NOMO-1 treated with dmso at 0.1 percent for 144 hours (cell line): ENCODE measurements around the gene RECQL5.

Source experiments
- DNase-seq: peaks from one replicate; lab custom pipeline; 2025; ENCODE audit not compliant: unreplicated experiment; lab: John Stamatoyannopoulos, UW

Gene RECQL5

DNA sequence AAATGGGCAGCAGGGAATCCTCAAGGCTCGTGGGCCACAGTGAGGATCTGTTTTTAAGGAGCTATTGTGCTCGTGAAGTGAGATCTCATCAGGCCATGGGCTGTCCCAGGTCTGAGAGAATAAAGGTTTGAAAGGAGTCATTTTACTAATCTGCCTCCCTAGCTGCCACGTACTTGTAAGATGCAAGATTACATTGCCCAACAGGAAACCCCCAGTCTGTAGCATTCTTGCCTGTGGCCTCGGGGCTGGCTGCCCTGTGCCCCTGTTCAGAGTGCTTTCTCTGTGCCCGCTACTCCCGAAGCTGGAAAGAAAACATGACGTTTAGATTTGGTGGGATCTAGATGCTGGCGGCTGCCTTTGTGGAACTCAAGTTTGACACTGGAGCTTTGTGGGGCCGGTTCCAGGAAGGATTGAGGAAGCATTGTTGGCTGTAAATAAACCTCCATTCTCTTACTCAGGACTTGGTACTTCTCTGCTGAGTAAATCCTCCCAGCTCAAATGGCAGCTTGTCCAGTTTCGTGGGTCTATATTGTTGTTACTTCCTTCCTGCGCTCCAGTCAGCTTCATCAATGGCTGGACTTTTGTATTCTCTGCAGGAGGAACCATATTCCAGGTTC, 21.4 kb upstream of the RECQL5 start:
- peak; percentile 24 for DNase-seq

DNA sequence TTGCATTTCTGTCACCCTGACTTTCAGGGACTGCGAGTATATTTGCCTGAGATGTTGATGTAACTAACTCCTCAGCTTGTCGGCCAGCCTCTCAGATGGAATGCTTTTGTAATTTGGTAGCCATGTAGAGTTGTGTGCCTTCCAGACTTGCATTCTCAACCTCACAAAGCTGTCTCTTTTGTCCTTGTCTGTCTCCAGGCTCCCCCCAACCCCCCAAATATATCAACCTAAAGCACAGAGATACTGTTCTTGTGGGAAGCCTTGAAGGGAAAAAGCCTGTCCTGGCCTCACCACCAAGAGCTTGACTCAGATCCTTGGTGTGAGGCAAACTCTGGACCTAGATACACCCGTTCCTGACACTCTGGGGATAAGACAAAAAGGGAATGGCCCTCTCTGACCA, 18.5 kb upstream of the RECQL5 start:
- DNase-seq, result no peak

- DNase-seq, result no peak
Measured at GRCh38 chr17:75684924-75685323, 18.0 kb upstream of the RECQL5 start.

GRCh38 chr17:75684249-75684648, 17.3 kb upstream of the RECQL5 start:
- no peak for DNase-seq

GRCh38 chr17:75683583-75683982, 16.6 kb upstream of the RECQL5 start:
- DNase-seq, result no peak

- DNase-seq, result no peak
Measured at GRCh38 chr17:75681289-75681688, 14.3 kb upstream of the RECQL5 start.

- no peak for DNase-seq
Measured at GRCh38 chr17:75680431-75680830, 13.5 kb upstream of the RECQL5 start.

GRCh38 chr17:75679706-75680211, 12.8 kb upstream of the RECQL5 start:
- DNase-seq, result no peak

GRCh38 chr17:75676461-75676860, 9.5 kb upstream of the RECQL5 start:
- no peak for DNase-seq

DNA sequence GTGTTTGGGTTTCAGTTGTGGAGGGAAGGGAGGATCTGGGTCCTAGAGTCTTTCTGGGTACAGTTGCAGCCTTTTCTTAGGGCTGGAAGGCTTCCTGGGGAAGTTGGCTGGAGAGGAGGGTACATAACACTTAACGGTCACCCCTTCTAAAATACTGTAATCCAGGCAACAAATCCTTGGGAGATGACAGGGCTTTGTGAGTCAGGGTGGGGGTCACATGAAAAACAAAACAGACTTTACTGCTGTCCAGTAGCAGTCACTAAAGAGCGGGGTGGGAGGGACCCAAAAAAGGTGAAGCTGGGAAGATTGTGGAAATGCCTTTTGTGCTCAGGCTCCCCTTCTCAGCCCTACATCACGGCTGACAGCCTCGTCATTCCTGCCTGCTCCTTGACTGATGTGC, 6.5 kb upstream of the RECQL5 start:
- no peak for DNase-seq

- no peak for DNase-seq
Measured at GRCh38 chr17:75672011-75672410, 5.1 kb upstream of the RECQL5 start.

GRCh38 chr17:75670868-75671267, 3.9 kb upstream of the RECQL5 start:
- no peak for DNase-seq

DNA sequence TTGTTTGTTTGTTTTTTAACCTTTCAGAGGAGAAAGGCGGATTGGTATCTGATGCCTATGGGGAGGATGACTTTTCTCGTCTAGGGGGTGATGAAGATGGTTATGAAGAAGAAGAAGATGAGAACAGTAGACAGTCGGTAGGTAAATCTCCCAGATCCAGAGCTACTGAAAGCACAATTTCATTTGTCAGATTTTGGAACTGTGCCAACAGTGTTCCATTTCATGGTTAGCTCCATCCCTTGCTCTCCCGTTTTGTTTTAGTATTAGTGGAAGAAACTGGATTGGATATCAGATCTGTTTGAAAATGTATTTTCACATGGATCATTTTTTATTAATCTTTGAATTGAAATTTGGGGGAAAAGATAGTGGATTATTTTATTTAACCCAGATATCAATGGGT, 1.5 kb upstream of the RECQL5 start:
- DNase-seq, result no peak

DNA sequence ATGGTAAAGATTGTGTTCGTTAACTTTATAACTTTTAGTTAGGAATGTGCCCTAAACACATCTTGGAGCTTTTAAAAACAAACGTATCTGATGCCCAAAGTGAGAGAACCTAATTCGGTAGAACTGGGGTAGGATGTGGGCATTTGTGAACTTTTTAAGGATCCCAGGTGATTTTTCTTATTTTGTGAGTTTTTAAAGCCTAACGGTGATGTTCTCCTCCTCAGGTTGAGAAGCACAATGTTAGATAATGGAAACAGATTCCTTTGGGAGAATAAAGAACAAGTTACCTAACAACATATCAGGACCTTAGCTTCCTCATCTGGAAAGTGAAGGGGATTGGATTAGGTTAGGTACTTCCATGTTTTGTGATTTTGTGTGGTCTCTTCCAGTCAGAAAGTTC, 871 bp upstream of the RECQL5 start:
- DNase-seq, result no peak

DNA sequence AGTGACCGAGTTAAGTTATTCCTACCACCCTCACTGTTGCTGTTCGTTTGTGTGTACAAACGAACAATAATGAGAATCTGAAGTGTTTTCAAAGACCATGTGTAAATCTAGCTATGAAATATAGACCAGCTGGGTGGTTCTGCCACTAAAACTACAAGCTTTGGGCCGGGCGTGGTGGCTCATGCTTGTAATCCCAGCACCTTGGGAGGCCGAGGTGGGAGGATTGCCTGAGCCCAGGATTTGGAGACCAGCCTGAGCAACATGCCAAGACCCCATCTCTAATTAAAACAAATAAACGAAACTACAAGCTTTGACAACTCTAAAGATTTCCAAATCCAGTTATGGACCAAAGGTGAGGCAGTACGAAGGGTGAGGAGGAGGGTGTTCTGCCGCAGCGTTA, 973 bp downstream of the RECQL5 start:
- no peak for DNase-seq

- DNase-seq, result no peak
Measured at GRCh38 chr17:75664099-75664549, 2.8 kb downstream of the RECQL5 start.

DNA sequence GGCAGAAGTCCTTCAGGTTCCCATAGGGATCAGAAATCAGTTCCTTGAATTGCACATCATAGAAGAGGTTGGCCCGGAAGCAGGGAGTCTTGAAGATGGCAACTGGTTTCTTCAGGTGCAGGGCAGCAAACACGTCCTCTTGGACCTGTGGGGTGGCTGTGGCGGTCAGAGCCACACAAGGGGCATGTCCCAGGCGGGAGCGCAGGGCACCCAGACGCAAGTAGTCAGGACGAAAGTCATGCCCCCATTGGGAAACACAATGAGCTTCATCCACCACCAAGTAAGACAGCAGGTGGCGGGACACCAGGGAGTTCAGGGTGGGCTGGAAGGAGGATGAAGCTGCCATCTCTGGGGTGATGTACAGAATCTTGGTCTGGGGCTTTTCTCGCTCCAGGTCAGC, 4.4 kb downstream of the RECQL5 start:
- no peak for DNase-seq

DNA sequence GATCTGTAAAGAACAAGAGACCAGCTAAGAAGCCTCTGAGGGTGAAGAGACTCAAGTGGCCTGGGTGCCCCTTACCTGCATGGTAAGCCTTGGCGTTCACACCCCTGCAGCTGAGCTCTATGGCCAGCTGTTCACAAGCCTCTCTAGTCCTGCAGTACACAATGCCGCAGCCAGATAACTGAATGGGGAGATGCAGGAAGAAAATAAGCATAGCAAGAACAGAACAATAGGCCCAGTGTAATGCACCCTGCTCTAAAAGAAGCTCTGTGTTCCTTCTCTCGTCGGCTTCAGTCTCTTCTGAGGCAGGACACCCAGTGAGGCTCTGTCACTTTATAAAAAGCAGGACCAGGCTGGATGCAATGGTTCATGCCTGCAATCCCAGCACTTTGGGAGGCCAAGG, 5.4 kb downstream of the RECQL5 start:
- no peak for DNase-seq

DNA sequence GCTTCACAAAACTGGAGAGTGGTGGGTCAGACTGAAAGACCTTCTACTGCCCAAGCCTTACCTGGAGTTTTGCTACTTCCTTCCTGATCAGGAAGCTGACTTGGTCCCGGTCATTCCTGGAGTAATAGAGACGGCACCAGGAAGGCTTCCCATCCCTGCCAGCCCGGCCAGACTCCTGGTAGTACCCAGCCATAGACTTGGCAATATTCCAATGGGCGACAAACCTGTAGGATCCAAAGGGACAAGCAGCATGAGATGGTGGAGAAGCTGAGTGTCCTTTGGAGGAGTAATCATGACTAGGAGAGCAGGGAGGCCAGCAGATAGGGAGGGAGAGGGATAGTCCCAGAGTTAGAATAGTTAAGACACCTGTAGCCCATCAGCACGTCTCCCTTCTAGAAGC, 8.7 kb downstream of the RECQL5 start:
- no peak for DNase-seq

DNA sequence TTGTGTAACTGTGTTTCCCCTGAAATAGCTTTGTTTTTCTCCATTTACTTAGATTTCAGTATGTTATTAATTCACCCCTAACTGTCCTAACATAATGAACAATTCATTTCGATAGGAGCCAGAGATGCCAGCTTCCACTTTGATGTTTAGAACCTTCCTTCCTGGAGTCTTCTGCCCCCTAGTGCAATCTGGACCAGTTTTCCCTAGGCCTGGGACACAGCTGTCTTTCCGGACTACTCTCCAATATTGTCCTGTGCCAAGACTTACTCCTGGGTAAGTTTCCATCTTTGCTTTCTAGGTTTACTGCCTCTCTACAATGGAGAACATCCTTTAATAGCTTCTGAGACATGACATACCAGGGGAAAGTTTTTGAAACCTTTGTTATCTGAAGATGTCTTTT, 12.8 kb downstream of the RECQL5 start:
- no peak for DNase-seq

DNA sequence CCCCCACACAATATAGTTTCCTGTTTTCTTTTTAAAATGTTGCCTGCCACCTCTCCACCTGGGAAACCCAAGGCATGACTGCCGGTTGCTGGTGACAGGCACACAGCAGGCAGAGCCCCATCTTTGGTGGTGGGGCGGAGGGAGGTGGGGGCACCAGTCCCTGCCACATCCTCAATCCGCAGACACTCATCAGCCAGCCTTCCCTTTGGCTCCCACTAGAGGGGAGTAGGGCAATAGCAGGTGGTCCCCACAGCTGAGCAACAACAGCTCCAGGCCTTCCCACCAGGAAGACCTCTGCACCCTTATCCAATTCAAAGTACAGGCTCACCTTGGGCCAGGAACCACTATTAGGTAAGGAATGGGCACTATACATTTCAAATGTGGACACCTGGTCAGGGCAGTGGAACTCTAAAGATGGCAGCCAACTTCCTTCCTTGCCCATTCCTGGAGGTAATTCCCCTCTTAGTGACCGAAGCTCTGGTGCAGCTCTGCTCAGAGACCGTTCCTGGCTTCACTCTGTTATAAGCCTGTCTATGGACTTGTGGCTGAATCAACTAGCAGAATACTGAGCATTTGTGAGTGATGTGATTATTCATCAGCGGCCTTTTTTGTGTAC, 13.9 kb downstream of the RECQL5 start:
- no peak for DNase-seq

DNA sequence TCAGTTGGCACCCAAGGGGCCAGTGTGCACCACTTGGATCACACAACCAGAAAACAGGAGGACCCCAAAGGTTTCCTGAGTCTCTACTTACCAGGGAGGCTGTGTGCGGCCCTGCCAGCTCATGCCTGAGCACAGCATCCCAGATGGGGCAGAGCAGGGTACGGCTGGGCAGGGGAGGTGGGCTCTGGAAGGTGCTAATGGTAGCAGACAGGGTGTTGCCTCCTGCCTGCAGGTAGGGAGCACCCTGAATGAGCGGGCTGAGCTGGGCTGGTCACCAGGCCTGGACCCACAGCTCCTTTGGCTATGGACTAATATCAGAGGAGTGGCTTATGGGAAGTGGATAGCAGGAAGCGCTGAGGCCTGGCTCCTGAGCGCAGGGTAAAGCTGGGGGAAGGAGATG, 14.6 kb downstream of the RECQL5 start:
- DNase-seq, result no peak

GRCh38 chr17:75650874-75651273, 16.1 kb downstream of the RECQL5 start:
- DNase-seq, result no peak
